ENCODE results near the gene LHPP.

- TF ChIP-seq CTCF (IDR thresholded peaks at IDR 0.05) (no peak), POLR2A (IDR thresholded peaks at IDR 0.05) (no peak)
These were observed 46.4 kb upstream of the LHPP start for GRCh38 chr10:124415210-124415609.
